CD14-positive monocyte (primary cell): ENCODE measurements around the gene COL20A1. TPM values are rescaled to one million over a fixed set of nuclear protein-coding genes. Genes with fewer than 3 reads are reported as not detected.

Source experiments
- DNase-seq, 3 donors: peaks; one replicate each; pipeline ENCODE4 v3.0.0-alpha.2; 2011 to 2022
- H2AFZ ChIP-seq: 2 replicates; pipeline ENCODE4 v1.6.0; 2012; ENCODE audit warnings: mild to moderate bottlenecking, low read depth, low read length, inconsistent platforms; ENCODE audit not compliant: insufficient read depth, poor library complexity, severe bottlenecking
- H3K27ac ChIP-seq, 2 donors: 1 replicate in 1 of 2; 2 replicates in 1 of 2; pipeline ENCODE4 v1.5.1; 2012 to 2013; ENCODE audit warnings: low read length in 2 of 2, control low read depth in 1 of 2, inconsistent platforms in 1 of 2, low read depth in 1 of 2, mild to moderate bottlenecking in 1 of 2
- H3K27me3 ChIP-seq, 2 donors: one replicate each; pipeline versions ENCODE4 v1.6.0 to v1.6.1; 2011 to 2013; ENCODE audit warnings: low read length in 2 of 2; ENCODE audit not compliant: control insufficient read depth in 2 of 2, insufficient read depth in 2 of 2
- H3K36me3 ChIP-seq, 2 donors: replicated peaks in 1 of 2; 1 replicate in 1 of 2; 2 replicates in 1 of 2; pipeline versions ENCODE4 v1.5.1 to v1.6.1; 2012 to 2013; ENCODE audit warnings: low read length in 2 of 2, control low read depth in 1 of 2, inconsistent platforms in 1 of 2, mild to moderate bottlenecking in 1 of 2; ENCODE audit not compliant: insufficient read depth in 2 of 2, control insufficient read depth in 1 of 2
- H3K4me1 ChIP-seq, 2 donors: 1 replicate in 1 of 2; 2 replicates in 1 of 2; pipeline versions ENCODE4 v1.5.1 to v1.6.1; 2012 to 2013; ENCODE audit warnings: low read length in 2 of 2, control low read depth in 1 of 2, inconsistent platforms in 1 of 2, mild to moderate bottlenecking in 1 of 2, moderate library complexity in 1 of 2; ENCODE audit not compliant: insufficient read depth in 2 of 2, control insufficient read depth in 1 of 2
- H3K4me2 ChIP-seq: replicated peaks from 2 replicates; pipeline ENCODE3; 2012; ENCODE audit warnings: low read length, moderate library complexity, mild to moderate bottlenecking; ENCODE audit not compliant: poor library complexity, severe bottlenecking; ENCODE audit errors: extremely low read depth
- H3K4me3 ChIP-seq, 3 experiments: fragments of 200-600 bp in 1 of 3; sonication (generic) in 1 of 3; replicated peaks in 1 of 3; 1 replicate in 2 of 3; 2 replicates in 1 of 3; pipeline ENCODE4 v1.5.1; 2011 to 2013; ENCODE audit warnings: low read length in 3 of 3, mild to moderate bottlenecking in 3 of 3, control low read depth in 2 of 3, low read depth in 2 of 3, inconsistent platforms in 1 of 3, moderate library complexity in 1 of 3
- H3K79me2 ChIP-seq: 2 replicates; pipeline ENCODE4 v1.6.0; 2012; ENCODE audit warnings: mild to moderate bottlenecking, control low read depth, inconsistent platforms, low read length, moderate library complexity; ENCODE audit not compliant: insufficient read depth
- H3K9ac ChIP-seq: 2 replicates; pipeline ENCODE4 v1.6.0; 2017; ENCODE audit warnings: low read length, mild to moderate bottlenecking; ENCODE audit not compliant: insufficient read depth, poor library complexity, severe bottlenecking
- H3K9me3 ChIP-seq, 2 donors: replicated peaks in 1 of 2; 1 replicate in 1 of 2; 2 replicates in 1 of 2; pipeline versions ENCODE4 v1.5.1 to v1.6.1; 2012 to 2013; ENCODE audit warnings: low read length in 2 of 2, control low read depth in 1 of 2; ENCODE audit not compliant: control insufficient read depth in 1 of 2, insufficient read depth in 1 of 2
- H4K20me1 ChIP-seq: 2 replicates; pipeline ENCODE4 v1.6.0; 2012; ENCODE audit warnings: mild to moderate bottlenecking, low read length, control low read depth, moderate library complexity; ENCODE audit not compliant: insufficient read depth
- H3K27ac Mint-ChIP-seq, 7 donors: one replicate each; pipeline ENCODE4 v1.8.0; 2020; ENCODE audit warnings: mild to moderate bottlenecking in 7 of 7, mixed read lengths in 7 of 7, moderate library complexity in 6 of 7, inconsistent platforms in 2 of 7
- H3K27me3 Mint-ChIP-seq, 3 donors: one replicate each; pipeline ENCODE4 v1.8.0; 2021 to 2022; ENCODE audit warnings: low read depth in 3 of 3, mild to moderate bottlenecking in 3 of 3, mixed read lengths in 3 of 3, moderate library complexity in 3 of 3, inconsistent platforms in 1 of 3
- H3K36me3 Mint-ChIP-seq, 2 donors: one replicate each; pipeline ENCODE4 v1.8.0; 2020; ENCODE audit warnings: mixed read lengths in 2 of 2, inconsistent platforms in 1 of 2, mild to moderate bottlenecking in 1 of 2
- H3K4me1 Mint-ChIP-seq: one replicate; pipeline ENCODE4 v1.8.0; 2020; ENCODE audit warnings: mild to moderate bottlenecking, mixed read lengths
- H3K4me3 Mint-ChIP-seq, 2 donors: one replicate each; pipeline ENCODE4 v1.8.0; 2020; ENCODE audit warnings: mild to moderate bottlenecking in 2 of 2, mixed read lengths in 2 of 2, moderate library complexity in 1 of 2
- H3K9me3 Mint-ChIP-seq, 7 donors: one replicate each; pipeline ENCODE4 v1.8.0; 2020 to 2022; ENCODE audit warnings: mixed read lengths in 7 of 7, mild to moderate bottlenecking in 6 of 7, moderate library complexity in 6 of 7, inconsistent platforms in 2 of 7
- CTCF ChIP-seq: fragments of 200-600 bp; IDR thresholded peaks from one replicate; pipeline ENCODE4 v1.8.0; 2022; ENCODE audit warnings: antibody characterized with exemption, mild to moderate bottlenecking
- WGBS: methylation state at CpG from one replicate; pipeline ENCODE4 v1.1.5; 2013; ENCODE audit warnings: missing lambda C conversion rate; ENCODE audit not compliant: insufficient coverage; 5-methylcytosine and 5-hydroxymethylcytosine counted together
- intact Hi-C, 2 donors: fragments of 100-400 bp; cut with micrococcal nuclease; formaldehyde crosslinking; loops; one replicate each; pipeline versions ENCODE4 v1.15.0 to v1.15.1; 2023
- polyA plus RNA-seq, 3 donors: library from polyadenylated mRNA; depleted of rRNA in 1 of 3; unstranded in 2 of 3; stranded (reverse) in 1 of 3; fragments of 300-500 nt in 2 of 3; fragments of >200 nt in 1 of 3; fragmentation: Illumina TruSeq in 2 of 3; gene quantifications; 1 replicate in 2 of 3; 2 replicates in 1 of 3; pipeline ENCODE4 v1.2.3, GENCODE V29; 2012 to 2021

COL20A1 gene
- polyA plus RNA-seq, 3 donors, result not detected

- Histone ChIP-seq H3K4me1 (no peaks in the 10 kb centered on the region), H2AFZ (no peak overlapping the region), H4K20me1 (no peaks in the 10 kb centered on the region), H3K9me3 (peaks cover 9 to 19% of the 10 kb centered on the region in 2 donors), H3K79me2 (no peaks in the 10 kb centered on the region), H3K4me2 (no peak overlapping the region), H3K27ac (no peak overlapping the region), H3K36me3 (no peaks in the 10 kb centered on the region), H3K27me3 (peaks cover 0 to 2% of the 10 kb centered on the region in 2 donors), H3K4me3 (no peak overlapping the region), H3K9ac (no peak overlapping the region)
- Mint-ChIP-seq H3K27me3 (peaks cover 3 to 11% (median 7%) of the 10 kb centered on the region in 3 donors), H3K36me3 (no peaks in the 10 kb centered on the region), H3K4me1 (no peaks in the 10 kb centered on the region), H3K9me3 (peaks cover 5 to 23% (median 12%) of the 10 kb centered on the region in 7 donors), H3K27ac (no peak overlapping the region), H3K4me3 (no peak overlapping the region)
- 90% methylated on average over 18 of the region's 25 CpGs for WGBS
- TF ChIP-seq CTCF, result no peak
- intact Hi-C loops, result no loop called here
- DNase-seq, result no peak
Measured at GRCh38 chr20:63354636-63355350, 61.8 kb downstream of the COL20A1 start.

- no peak for DNase-seq
- H3K4me3 Mint-ChIP-seq, result no peak overlapping the region
- H3K4me3 ChIP-seq, result no peak overlapping the region
- no peak overlapping the region for H2AFZ ChIP-seq
- peaks cover 7 to 13% of the 10 kb centered on the region in 2 donors for H3K9me3 ChIP-seq
- H3K36me3 Mint-ChIP-seq, result no peaks in the 10 kb centered on the region
- intact Hi-C loops, result no loop called here
- no peak for TF ChIP-seq CTCF
- H3K9me3 Mint-ChIP-seq, result peaks cover 3 to 20% (median 8%) of the 10 kb centered on the region in 7 donors
- H3K9ac ChIP-seq, result no peak overlapping the region
- H3K27ac Mint-ChIP-seq, result no peak overlapping the region
- no peaks in the 10 kb centered on the region for H4K20me1 ChIP-seq
- H3K4me2 ChIP-seq, result no peak overlapping the region
- no peaks in the 10 kb centered on the region for H3K79me2 ChIP-seq
- H3K4me1 ChIP-seq, result no peaks in the 10 kb centered on the region
- no peak overlapping the region for H3K27ac ChIP-seq
- H3K27me3 Mint-ChIP-seq, result peaks cover 10 to 21% (median 16%) of the 10 kb centered on the region in 3 donors
- no peaks in the 10 kb centered on the region for H3K36me3 ChIP-seq
- WGBS, result 97% methylated on average over 4 of the region's 11 CpGs
- peaks cover 4 to 11% of the 10 kb centered on the region in 2 donors for H3K27me3 ChIP-seq
- H3K4me1 Mint-ChIP-seq, result no peaks in the 10 kb centered on the region
Measured at GRCh38 chr20:63355781-63356295, 62.9 kb downstream of the COL20A1 start.
